ENCODE results near the gene BOD1L1. TPM values are rescaled to one million over a fixed set of nuclear protein-coding genes. Genes with fewer than 3 reads are reported as not detected.

The BOD1L1 gene
- total RNA-seq, 1 donor from 2014 or later: 37.0 TPM

DNA sequence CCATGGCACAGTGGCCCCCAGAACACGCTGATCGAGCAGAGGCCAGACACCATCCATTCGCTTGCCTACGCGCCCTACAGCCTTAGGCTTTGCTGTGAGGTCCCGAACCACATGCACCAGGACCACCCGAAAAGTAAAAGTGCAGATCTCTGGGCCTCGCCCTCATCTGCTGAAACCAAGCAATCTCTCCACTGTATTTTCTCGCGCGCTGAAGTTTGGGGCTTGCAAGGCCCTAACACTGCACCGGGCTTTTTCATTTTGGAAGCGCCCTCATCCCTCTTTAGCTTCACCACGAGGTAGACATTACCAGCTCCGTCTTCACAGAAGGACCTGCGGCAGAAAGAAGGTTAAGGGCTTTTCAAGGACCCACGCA is 104.4 kb downstream of the BOD1L1 start:
- H3K27me3 Mint-ChIP-seq: peaks cover 82% of the 10 kb centered on the region

GRCh38 chr4:13522282-13523104 is 105.0 kb downstream of the BOD1L1 start:
- Mint-ChIP-seq H3K4me1 (ENCODE audit: unreplicated experiment) (no peaks in the 10 kb centered on the region), H3K4me3 (no peak overlapping the region), H3K27ac (no peak overlapping the region), H3K36me3 (no peaks in the 10 kb centered on the region), H3K9me3 (no peaks in the 10 kb centered on the region), H3K27me3 (peaks cover 77% of the 10 kb centered on the region)
- no peak for DNase-seq (ENCODE audit: extremely low spot score, unreplicated experiment)
- TF ChIP-seq CTCF (conservative IDR thresholded peaks at IDR 0.05): no peak

More for the DNA sequence above, 104.4 kb downstream of the BOD1L1 start:
- no peak for TF ChIP-seq CTCF (conservative IDR thresholded peaks at IDR 0.05)
- Mint-ChIP-seq H3K36me3 (no peaks in the 10 kb centered on the region), H3K9me3 (no peaks in the 10 kb centered on the region), H3K4me3 (no peak overlapping the region), H3K4me1 (ENCODE audit: unreplicated experiment) (no peaks in the 10 kb centered on the region), H3K27ac (no peak overlapping the region)
- DNase-seq (ENCODE audit: extremely low spot score, unreplicated experiment): no peak

- H3K27me3 Mint-ChIP-seq: peaks cover 68% of the 10 kb centered on the region
Observed at GRCh38 chr4:13521047-13521446, 106.5 kb downstream of the BOD1L1 start.

More at GRCh38 chr4:13521047-13521446, 106.5 kb downstream of the BOD1L1 start:
- Mint-ChIP-seq H3K27ac (no peak overlapping the region), H3K36me3 (no peaks in the 10 kb centered on the region), H3K4me1 (ENCODE audit: unreplicated experiment) (no peaks in the 10 kb centered on the region), H3K4me3 (no peak overlapping the region), H3K9me3 (no peaks in the 10 kb centered on the region)
- no peak for TF ChIP-seq CTCF (conservative IDR thresholded peaks at IDR 0.05)
- no peak for DNase-seq (ENCODE audit: extremely low spot score, unreplicated experiment)

Small RNAs within 50 kb of the gene (microRNA-seq; reads per million reads assigned to microRNA genes)
- not detected for gene MIR5091

Other genes starting within 250 kb of the BOD1L1 start
- gene RAB28, start 143.4 kb downstream of the BOD1L1 start, total RNA-seq (ENCODE audit: low replicate concordance): 16.4 and 20.8 TPM in 2 replicates
- 0.79 and 6.0 TPM in 2 replicates for gene NKX3-2, start 83.2 kb downstream of the BOD1L1 start, total RNA-seq (ENCODE audit: low replicate concordance)